Ishikawa (cell line): ENCODE data around the gene SMIM1.

ENCODE experiments used
- CEBPB ChIP-seq: IDR thresholded peaks from 2 replicates; pipeline ENCODE4 v1.6.1; 2012
- CREB1 ChIP-seq: IDR thresholded peaks from 2 replicates; pipeline ENCODE4 v1.6.1; 2012; ENCODE audit warnings: low read depth
- EGR1 ChIP-seq: IDR thresholded peaks from 2 replicates; pipeline ENCODE4 v1.6.1; 2012
- EP300 ChIP-seq: IDR thresholded peaks from 2 replicates; pipeline ENCODE4 v1.6.1; 2012; ENCODE audit warnings: borderline replicate concordance
- FOXM1 ChIP-seq: IDR thresholded peaks from 2 replicates; pipeline ENCODE4 v1.6.1; 2012; ENCODE audit warnings: low read depth, borderline replicate concordance
- MAX ChIP-seq: IDR thresholded peaks from 2 replicates; pipeline ENCODE4 v1.6.1; 2012
- NFIC ChIP-seq: IDR thresholded peaks from 2 replicates; pipeline ENCODE4 v1.6.1; 2012
- RAD21 ChIP-seq: IDR thresholded peaks from 2 replicates; pipeline ENCODE4 v1.6.1; 2012; ENCODE audit warnings: low read depth
- REST ChIP-seq: IDR thresholded peaks from 2 replicates; pipeline ENCODE4 v1.6.1; 2012; ENCODE audit warnings: low read depth, mild to moderate bottlenecking
- TAF1 ChIP-seq: IDR thresholded peaks from 2 replicates; pipeline ENCODE4 v1.6.1; 2012; ENCODE audit warnings: low read depth, mild to moderate bottlenecking
- TCF12 ChIP-seq: IDR thresholded peaks from 2 replicates; pipeline ENCODE4 v1.6.1; 2012; ENCODE audit warnings: low read depth
- TEAD4 ChIP-seq: IDR thresholded peaks from 2 replicates; pipeline ENCODE4 v1.6.1; 2012
- USF1 ChIP-seq: IDR thresholded peaks from 2 replicates; pipeline ENCODE4 v1.6.1; 2012
- YY1 ChIP-seq: IDR thresholded peaks from 2 replicates; pipeline ENCODE4 v1.6.1; 2012; ENCODE audit warnings: low read depth
- ZBTB7A ChIP-seq: IDR thresholded peaks from 2 replicates; pipeline ENCODE4 v1.6.1; 2012; ENCODE audit warnings: low read depth

The SMIM1 gene

GRCh38 chr1:3768811-3769390, 3.6 kb upstream of the SMIM1 start:
- TF ChIP-seq NFIC: no peak

GRCh38 chr1:3770047-3770765, 2.3 kb upstream of the SMIM1 start:
- no peak for TF ChIP-seq TEAD4
- TF ChIP-seq MAX: no peak
- no peak for TF ChIP-seq CEBPB
- no peak for TF ChIP-seq EGR1
- no peak for TF ChIP-seq REST

GRCh38 chr1:3771108-3772026, 1.2 kb upstream of the SMIM1 start:
- no peak for TF ChIP-seq RAD21
- TF ChIP-seq MAX: no peak
- no peak for TF ChIP-seq FOXM1
- TF ChIP-seq REST: no peak
- TF ChIP-seq CEBPB: no peak
- no peak for TF ChIP-seq EGR1
- TF ChIP-seq TAF1: no peak
- TF ChIP-seq CREB1: no peak
- TF ChIP-seq NFIC: no peak
- TF ChIP-seq YY1: no peak
- TF ChIP-seq TEAD4: no peak
- no peak for TF ChIP-seq ZBTB7A
- TF ChIP-seq EP300: no peak
- no peak for TF ChIP-seq TCF12
- TF ChIP-seq USF1: no peak

- TF ChIP-seq RAD21 (no peak), CREB1 (no peak), TCF12 (no peak), REST (no peak), MAX (peak; percentile 84), YY1 (no peak), FOXM1 (no peak), TEAD4 (no peak), NFIC (no peak), USF1 (peak; percentile 43; the same call in 1 of the 2 replicates), ZBTB7A (peak; percentile 82), TAF1 (0 out of 2 replicates have a peak, but pooled peaks have one; percentile 16), EGR1 (no peak), EP300 (no peak)
Observed at GRCh38 chr1:3772027-3772714, 378 bp upstream of the SMIM1 start.
